IPS-NIHi11 (cell line): ENCODE measurements around the gene EHBP1L1.
A peak's percentile ranks its signal among the peaks of the same experiment; 100 is the strongest.
"Not testable (repeated sequence)": the region's sequence is repeated elsewhere in the genome, so short reads cannot be mapped to it uniquely, and the experiment has no call there.

Experiments
- DNase-seq: peaks from one replicate; pipeline ENCODE4 v3.0.0; 2012; ENCODE audit warnings: mixed read lengths, low spot score

EHBP1L1 gene

DNA sequence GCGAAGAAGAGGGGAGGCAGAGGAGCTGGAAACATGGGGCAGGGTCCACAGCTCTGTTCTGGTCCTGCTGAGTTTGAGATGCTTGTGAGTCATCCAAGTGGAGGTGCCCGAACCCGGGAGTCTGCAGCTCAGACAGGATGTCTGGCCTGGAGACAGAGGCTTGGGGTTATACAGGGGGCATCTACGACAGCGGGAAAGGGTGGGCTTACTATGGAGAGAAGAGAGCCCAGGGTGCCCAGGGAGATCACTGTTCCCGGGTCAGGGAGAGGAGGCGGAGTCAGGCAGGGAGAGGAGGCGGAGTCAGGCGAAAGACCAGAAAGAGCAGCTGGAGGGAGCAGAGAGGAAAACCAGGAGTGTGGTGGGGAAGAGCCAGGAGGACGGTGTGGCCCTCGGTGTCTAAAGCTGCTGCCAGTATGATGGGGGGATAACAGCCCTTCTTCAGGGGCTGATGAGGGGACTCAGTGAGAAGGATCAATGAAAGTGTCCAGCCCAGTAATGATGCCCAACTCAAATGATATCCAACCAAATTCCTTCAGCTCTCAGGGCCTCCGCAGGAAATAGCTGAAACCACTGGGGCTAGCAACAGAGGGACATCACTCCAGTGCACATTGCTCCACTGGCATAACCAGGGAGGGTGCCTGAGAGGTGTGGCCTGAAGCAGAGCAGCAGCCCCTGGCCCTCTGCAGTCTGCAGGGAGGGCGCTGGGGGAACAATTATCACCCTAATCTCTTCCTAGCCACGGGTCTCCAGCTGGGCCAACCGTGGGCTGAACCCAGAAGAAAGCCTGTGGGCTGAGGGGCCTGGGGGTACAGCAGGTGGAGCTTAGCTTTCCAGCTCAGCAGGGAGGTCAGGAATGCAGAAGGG, 15.1 kb upstream of the EHBP1L1 start:
- no peak for DNase-seq

GRCh38 chr11:65562020-65562419, 13.8 kb upstream of the EHBP1L1 start:
- DNase-seq, result no peak

DNA sequence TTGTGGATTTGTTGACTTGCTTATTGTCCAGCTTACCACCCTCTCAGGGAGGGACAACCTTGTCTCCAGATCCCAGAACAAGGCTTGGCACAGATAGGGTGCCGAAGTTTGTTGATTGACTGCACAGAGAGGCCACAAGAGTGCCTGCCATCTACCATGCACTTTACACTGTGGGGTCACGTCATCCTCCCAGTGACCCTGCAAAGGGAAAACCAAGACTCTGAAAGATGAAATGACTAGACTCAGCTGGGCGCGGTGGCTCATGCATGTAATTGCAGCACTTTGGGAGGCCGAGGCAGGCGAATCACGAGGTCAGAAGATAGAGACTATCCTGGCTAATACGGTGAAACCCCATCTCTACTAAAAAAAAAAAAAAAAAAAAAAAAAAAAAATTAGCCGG, 13.1 kb upstream of the EHBP1L1 start:
- no peak for DNase-seq

- DNase-seq, result no peak
These were observed 12.3 kb upstream of the EHBP1L1 start for GRCh38 chr11:65563601-65564000.

GRCh38 chr11:65564879-65565559, 10.8 kb upstream of the EHBP1L1 start:
- DNase-seq, result not testable (repeated sequence)

DNA sequence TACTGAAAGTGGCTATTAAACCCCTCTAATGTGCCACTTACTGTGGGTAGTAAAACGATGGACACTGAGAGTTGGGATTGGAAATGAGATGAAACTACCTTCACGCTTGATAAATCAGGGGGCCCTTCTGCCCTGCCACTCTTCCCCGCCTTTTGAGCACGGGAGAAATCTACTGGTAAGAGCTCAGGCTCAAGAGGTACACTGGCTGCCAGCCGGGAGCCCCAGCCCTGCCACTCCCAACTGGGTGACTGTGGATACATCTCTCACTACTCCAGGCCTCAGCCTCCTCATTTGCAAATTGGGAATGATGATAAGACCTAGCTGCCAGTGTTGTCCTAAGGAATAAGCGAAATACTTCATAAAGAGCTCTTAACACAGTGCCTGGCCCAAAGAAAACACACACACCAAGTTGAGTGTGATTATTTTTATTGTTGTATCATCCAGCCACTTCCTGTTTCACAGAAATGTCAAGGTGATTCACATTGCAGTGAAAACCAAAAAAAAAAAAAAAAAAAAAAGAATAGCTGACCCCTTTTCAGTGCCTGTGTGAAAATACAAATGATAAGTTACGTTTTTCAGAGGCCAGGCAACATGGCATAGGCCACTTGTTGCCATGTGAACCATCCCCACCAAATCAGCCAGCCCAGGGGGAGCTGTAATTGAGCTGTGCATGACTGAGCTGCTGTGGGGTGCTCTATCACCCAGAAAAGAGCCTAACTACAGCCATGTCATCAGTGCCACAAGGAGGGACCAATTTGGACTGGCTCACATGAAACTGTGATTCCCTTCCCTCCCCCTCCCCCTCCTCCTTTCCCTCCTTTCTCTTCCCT, 10.0 kb upstream of the EHBP1L1 start:
- DNase-seq, result no peak

DNA sequence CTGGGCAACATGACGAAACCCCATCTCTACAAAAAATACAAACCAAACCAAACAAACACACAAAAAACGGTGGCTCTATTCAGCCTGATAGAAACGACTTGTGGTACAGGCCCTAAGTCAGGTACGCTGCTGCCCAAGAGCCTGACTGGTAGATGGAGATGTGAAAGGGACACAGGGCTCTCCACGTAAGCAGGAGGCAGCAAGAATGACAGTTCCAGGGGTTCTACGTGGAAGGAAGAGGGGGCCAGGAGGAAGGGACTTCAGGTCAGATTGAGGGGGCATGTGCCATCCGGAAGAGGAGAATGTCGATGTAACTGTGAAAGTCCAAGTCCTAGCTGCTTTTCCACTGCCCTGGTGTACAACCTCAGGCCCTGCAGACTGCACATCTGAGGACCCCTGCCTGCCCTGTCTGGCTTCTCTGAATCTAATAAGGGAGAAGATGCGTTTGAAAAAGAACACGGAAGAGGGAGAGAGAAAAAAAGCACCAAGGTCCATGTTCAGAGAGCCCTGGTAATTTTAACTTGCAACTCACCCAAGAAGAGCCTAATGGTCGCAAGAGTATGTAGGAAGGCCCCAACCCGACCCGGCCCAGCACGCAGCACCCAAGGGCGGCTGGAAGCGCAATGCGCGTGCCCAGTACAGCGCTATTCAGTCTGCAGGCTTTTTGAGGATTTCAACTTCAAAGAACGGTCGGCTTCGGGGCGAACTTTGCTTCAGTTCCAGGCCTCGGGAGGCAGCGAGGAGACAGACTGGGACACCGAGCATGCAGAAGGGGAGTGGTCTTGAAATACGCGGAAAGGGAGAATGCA, 6.5 kb upstream of the EHBP1L1 start:
- no peak for DNase-seq

DNA sequence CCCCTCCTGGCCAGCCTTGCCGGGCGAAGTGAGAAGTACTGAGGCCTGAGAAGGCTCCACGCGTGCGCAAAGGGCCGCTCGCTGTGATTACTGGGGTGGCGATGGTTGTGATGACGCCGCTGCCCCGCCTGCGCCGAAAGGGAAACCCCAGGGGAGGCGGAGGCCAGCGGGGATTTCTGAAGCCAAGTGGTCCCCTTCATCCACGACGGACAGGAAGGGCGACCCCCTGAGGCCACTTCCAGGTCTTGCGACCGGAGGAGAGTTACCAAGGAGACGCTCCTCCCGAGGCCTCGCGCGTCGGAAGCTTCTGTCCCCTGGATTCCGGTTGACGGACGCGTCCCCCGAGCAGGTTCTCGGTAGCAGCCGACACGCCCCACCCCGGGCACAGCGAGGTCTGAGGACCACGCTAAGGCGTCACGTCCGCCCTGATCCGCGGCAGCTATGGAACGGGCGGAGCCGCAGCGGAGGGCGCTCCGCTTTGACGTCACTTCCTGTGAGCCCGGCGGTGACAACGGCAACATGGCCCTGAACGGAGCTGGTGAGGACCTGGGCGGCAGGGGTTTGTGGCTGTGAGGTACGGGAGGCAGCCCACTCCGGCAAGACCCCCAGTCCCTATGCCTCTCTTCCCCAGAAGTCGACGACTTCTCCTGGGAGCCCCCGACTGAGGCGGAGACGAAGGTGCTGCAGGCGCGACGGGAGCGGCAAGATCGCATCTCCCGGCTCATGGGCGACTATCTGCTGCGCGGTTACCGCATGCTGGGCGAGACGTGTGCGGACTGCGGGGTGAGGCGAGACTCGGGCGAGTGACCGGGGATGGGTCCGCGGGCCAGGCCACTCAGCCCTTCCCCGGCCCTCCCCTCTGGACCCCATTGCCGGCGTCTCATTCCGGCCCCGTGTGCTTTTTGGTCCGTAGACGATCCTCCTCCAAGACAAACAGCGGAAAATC, 5.6 kb upstream of the EHBP1L1 start, which contains the start of gene ZNRD2:
Gene ZNRD2, plus strand, starts transcription at position 505 of the 946 bp plus-strand sequence. Its CDS starts 15 bp downstream, at position 520.
- DNase-seq, result peak; percentile 92

DNA sequence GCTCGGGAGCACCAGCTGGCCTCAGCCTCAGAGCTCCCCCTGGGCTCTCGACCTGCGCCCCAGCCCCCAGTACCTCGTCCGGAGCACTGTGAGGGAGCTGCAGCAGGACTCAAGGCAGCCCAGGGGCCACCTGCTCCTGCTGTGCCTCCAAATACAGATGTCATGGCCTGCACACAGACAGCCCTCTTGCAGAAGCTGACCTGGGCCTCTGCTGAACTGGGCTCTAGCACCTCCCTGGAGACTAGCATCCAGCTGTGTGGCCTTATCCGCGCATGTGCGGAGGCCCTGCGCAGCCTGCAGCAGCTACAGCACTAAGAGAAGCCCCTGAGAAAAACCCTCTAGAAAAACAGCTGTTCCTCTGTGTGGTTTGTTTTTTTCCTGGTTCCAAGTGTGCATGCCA, 4.4 kb upstream of the EHBP1L1 start:
- no peak for DNase-seq

GRCh38 chr11:65571940-65572339, 3.9 kb upstream of the EHBP1L1 start:
- DNase-seq, result no peak

DNA sequence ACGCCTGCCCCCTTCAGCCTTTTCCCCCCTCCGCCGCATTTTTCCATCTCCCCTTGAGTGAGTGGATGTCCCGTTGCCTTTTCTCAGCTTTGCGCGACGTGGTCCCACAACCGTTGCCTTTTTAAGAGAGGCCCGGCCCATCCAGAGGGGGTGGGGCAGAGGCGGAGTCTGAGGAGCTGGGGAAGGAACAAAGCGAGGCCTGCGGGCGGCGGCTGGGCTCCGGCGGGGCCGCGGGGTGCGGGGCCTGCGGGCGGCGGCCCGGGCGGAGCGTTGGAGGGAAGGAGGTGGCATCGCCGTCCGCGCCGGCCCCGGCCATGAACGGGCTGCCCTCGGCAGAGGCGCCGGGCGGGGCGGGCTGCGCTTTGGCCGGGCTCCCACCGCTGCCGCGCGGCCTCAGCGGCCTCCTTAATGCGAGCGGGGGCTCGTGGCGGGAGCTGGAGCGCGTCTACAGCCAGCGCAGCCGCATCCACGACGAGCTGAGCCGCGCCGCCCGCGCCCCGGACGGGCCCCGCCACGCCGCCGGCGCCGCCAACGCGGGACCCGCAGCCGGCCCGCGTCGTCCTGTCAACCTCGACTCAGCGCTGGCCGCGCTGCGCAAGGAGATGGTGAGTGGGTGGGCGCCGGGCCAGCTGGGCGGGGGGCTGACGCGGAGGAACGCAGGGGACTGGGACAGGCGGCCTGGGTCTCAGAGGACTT, 3.3 kb upstream of the EHBP1L1 start, which contains the start of gene FAM89B:
Gene FAM89B, plus strand, starts transcription at position 183 of the 696 bp plus-strand sequence. Its CDS starts 132 bp downstream, at position 315.
- DNase-seq, result peak; percentile 78

- DNase-seq, result no peak
These were observed 2.3 kb upstream of the EHBP1L1 start for GRCh38 chr11:65573391-65574079.

DNA sequence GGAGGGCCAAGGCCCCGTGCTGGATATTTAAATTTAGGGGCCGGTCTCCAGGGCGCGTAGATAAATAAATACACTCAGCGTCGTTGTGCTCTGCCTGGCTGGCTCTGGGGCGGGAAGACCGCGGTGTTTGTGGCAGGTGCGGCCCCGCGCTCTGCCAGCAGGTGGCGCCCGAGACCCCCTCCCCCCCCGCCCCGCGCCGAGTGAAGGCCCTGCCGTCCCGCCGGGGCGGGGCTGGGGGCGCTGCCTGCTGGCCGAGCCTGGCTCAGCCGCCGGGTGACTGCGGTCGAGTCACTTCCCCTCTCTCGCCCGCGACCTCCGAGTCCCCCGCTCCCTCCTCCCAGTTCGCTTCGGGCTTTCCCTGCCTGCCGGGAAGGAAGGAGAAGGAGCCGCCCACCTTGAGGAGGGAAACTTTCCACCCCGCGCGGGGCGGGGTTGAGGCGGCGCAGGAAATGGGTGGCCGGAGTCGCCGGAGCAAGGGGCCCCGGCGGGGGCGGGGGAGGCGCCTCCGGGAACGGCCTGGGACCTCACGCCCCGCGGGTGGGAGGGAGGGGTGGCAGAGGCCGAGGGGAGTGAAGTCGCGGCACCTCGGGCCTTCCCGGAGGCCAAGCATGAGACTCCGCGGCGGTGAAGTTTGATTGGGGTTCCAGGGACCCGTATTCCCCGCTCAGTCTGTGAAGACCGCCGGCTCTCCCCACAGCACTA, 1.6 kb upstream of the EHBP1L1 start:
- DNase-seq, result peak; percentile 98

- no peak for DNase-seq
These were observed 864 bp upstream of the EHBP1L1 start for GRCh38 chr11:65574811-65575567.

DNA sequence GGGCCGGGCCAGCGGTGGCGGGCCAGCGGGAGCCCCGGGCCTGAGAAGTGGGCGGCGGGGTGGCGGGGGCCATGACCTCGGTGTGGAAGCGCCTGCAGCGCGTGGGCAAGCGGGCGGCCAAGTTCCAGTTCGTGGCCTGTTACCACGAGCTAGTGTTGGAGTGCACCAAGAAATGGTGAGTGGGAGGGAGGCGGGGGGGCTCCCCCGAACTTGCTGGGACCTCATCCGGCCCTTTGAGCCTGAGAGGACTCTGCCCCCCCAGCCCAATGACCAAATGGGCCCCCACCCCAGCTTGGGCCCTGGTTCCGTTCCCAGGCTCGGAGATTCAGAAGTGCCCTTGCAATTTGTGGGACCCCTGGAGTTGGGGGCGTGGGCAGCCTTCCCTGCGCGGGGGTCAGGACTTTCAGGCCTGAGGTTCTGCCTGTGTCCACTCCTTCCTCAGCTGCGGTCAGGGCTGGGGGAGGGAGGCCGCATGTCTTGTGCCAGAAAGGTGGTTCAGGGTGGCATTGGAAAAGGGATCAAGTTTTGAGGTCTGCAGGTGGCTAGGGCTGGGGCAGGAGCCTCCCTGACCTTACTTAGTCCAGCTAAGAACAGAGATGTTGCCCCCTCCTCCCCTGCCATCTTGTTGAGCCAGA, 496 bp downstream of the EHBP1L1 start:
- DNase-seq, result no peak

- DNase-seq, result no peak
These were observed 1.3 kb downstream of the EHBP1L1 start for GRCh38 chr11:65576867-65577755.
